Stimulated activated CD4-positive, alpha-beta T cell treated with anti-CD3 and anti-CD28 coated beads, TNF-alpha, amount 100 ng/mL, for 1 hour (primary cell): Measurements from ENCODE around the gene RBM20.
"Not testable (repeated sequence)": the region's sequence is repeated elsewhere in the genome, so short reads cannot be mapped to it uniquely, and the experiment has no call there.

ENCODE experiments used
- DNase-seq, 3 donors: peaks; one replicate each; pipeline ENCODE4 v3.0.0-alpha.2; 2020; ENCODE audit warnings: low read depth in 3 of 3, low spot score in 1 of 3

Gene RBM20

DNA sequence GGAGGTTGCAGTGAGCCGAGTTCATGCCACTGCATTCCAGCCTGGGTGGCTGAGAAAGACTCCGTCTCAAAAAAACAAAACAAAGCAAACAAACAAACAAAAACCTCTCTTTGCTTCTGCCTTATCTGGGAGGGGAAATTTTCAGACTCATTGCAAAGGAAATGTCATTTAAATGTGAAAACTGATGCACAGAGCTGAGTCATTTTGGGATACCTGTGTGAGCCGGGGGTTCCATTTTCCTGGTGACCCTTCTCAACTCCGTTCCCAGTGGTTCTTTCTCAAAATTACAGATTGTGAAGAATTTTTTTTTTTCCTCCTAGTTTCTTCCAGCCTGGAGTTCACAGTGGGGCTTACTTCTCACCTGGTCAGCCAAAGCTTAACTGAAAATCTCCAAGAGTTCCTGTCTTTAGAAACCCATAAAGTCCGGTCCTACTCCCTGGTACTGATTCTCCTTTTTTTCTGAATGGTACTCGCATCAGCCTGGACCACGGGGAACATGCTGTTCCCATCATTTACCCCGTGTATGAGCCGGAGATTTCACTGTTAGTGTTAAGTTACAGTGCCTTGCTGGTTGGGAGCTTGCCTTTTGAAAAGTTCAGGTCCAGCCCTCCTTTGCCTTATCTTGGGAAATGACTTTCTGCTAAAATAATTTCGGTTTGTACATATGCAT, 56.9 kb downstream of the RBM20 start:
- DNase-seq = no peak

DNA sequence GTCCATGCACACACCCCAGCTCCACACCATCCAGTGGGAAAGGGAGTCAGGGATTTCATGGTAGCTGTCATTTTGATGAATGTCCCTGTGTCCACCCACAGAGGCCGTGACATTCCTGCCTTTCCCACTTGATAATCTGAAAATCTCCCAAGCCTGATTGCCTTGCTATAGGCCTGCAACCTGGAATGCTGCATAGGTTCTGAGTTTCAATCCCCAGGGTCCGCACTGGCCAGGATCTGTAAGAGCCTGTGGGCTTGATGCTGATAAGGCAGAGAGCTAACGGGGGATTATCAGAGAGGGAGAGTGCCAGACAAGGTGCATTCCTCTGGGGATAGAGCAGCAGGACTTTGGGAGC, 57.5 kb downstream of the RBM20 start:
- no peak for DNase-seq

DNA sequence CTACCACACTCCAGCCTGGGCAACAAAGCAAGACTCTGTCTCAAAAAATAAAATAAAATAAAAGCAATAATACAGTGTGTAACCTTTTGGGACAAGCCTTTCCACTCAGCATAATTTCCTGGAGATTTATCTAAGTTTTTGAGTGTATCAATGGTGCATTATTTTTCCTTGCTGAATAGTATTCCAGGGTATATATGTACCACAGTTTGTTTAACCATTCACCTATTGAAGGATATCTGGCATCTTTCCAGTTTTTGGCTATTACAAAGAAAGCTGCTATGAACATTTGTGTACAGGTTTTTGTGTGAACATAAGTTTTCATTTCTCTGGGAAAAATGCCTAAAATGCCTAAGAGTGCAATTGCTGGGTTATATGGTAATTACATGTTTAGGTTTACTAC, 59.9 kb downstream of the RBM20 start:
- DNase-seq = no peak

DNA sequence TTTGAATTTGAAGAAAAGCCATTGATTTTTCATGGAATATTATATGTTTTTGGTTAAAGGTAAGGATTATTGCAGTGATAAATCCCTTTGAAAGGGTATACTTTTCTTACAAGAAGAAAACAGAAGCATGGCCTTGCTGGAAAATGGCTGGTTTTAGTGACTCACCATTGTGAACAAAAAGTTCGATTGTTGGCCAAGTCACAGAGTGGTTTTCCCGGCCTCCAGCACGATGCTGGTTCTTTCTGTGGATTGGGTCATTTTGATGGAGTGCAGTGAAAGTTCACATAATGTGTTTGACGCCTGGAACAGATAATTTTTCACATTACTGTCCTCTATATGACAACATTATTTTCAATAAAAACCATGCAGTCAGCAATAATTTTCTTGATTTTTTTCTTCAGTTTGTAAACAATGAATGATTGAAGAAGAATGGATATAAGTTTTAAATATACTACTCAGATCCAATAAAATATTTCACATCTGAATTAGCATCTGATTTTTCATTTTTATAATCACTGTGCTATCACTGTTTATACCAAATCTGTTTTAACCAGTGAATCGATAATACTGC, 60.9 kb downstream of the RBM20 start:
- DNase-seq = no peak

DNA sequence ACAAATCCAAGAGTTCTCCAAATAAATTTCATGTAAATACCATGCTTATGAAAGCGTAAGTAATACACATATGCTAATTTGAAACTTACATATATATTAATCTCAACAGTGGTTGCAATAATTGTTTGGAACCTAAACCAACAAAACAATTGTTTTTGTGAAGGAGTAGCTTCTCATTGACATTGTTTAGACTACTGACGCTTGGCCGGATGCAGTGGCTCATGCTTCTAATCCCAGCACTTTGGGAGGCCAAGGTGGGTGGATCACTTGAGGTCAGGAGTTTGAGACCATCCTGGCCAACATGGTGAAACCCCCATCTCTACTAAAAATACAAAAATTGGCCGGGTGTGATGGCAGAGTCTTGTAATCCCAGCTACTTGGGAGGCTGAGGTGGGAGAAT, 61.5 kb downstream of the RBM20 start:
- DNase-seq = not testable (repeated sequence)

DNA sequence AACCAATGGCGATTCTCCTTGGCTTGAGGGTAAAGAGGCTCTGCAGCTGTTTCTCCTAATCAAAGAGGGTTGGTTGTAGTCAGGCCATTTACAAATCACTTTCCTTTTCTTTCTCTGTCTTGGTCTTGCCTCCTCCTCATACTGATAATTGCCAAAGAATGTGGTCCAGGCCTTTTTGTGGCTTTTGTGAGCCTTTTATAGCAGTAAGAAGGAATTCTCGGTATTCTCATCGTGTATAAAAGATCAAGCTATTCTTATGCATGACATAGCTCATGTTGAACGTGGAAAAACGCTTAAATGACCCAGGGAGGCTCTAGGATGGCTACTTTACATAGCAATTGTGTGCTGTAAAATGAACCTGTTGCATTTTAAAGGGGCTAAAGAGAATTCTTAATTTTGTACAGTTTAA, 62.6 kb downstream of the RBM20 start:
- no peak for DNase-seq

DNA sequence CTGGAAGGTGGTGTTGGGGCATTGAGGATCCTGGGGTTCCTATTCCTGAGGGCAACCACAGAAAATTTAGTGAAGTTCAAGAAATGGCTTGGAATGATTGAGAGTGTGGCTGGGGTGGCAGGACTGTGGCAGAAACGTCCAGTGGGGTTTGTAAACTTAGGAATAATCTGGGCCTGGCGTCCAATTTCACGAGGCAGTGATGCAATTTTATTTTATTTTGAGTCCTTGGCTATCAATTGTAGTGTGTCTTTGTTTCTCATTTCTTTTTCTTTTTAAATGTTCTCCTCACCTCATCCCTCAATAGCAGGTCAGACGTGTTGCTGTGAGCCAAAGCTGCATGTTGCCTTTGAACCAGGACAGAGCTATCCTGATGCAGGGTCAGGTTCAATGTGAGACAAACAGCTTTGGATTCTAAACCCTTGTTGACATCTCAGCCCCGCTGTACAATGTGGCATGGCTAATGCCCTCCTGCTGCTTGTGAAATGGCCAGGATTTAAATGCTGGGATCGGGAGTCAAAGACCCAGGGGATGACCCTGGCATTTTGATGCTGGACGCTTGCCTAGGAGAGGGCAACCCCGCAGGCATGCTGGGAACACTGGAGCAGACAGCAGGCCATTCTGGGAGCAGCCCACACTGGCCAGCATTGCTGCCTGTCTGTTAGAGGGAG, 64.8 kb downstream of the RBM20 start:
- no peak for DNase-seq

DNA sequence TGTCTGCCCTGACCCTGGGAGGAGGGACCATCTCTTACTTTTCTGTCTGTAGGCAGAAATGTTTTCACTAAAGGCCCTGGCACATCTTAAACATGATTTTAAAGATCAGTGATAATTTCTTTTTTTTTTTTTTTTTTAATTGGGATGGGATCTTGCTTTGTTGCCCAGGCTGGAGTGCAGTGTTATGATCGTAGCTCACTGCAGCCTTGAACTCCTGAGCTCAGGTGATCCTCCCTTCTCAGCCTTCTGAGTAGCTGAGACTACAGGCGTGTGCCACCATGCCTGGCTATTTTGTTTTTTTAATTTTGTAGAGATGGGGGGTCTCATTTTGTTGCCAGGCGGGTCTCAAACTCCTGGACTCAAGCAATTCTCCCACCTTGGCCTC, 65.3 kb downstream of the RBM20 start:
- DNase-seq = no peak

DNA sequence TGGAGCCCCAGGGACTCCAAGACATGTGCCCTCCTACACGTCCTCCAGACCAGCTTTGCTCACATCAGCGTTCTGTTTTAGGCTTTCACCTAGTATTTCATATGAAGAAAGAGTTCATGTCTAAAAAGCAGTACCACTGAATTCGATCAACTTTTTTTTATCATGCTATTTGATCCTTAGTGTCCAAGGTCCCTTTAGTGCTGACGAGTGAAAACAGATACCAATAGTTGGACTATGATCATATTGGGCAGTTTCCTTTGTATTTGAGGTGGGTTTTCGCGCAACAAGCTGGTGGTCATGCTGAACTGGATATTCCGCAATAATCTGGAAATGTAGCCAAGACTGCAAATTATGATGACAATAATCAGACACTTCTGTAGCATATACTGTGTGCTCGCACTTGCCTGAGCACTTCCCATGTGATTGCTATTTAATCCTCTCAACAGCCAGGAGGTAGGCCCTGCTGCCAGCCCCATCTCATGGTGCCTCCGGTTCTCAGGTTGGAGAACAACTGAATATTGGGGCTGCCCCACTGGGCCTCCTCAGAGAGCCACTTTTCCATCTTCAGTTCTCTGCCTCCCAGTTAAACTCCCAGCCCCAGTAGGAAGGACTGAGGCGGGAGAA, 65.9 kb downstream of the RBM20 start:
- DNase-seq = no peak

DNA sequence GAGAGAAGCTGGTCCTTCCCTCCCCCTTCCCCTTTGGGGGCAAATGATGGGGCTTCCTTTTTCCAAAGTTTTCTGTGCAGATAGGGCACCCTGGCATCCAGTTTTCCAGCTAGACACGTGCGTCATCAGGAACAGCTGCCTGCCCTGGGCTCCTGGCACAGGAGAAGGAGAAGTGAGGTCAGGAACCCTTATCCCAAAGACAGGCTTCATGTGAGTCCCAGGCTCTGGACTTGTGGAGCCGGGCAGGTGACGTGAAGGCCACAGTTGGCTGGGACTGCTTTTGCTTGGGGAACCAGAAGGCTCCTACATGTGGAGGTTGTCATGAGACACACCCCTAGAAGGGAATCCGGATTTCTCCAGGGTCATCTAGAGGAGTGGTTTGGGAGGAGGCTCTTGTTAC, 66.5 kb downstream of the RBM20 start:
- DNase-seq = no peak

DNA sequence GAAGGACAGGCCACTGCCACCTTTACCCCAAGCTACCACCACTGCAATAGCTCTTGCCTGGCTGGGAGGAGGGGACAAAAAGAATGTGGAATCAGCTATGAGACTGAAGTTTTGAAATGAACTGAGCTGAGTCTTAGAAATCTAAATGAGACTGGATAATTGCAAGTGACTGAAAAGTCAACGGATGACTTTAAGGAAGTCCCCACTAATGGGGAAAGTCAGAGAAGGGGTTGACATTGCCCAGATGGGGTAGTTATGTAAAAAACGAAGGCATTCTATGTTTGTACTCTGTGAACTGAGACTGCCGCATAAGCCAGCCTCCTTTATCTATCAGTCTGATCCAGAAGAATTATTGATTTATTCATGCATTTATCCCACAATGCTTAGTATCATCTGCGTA, 67.2 kb downstream of the RBM20 start:
- no peak for DNase-seq

DNA sequence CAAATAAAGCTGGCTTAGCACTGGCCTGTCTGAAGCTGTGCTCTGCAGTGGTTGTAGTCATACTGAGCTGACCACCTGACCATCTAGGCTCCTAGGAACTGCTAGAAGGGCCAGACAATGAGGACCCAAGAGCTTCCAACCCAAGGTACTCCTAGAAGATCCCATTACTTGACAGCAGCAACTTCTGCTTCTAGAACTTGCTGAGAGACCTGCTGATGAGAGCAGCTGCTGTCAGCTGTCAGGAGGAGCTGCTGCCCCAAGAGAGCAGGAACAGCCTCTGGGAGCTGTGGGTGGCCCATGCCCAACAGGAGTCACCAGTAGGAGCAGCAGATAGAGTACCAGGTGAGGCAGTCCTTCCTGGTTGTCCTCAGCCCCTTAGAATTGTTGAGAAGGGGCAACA, 70.2 kb downstream of the RBM20 start:
- no peak for DNase-seq

DNA sequence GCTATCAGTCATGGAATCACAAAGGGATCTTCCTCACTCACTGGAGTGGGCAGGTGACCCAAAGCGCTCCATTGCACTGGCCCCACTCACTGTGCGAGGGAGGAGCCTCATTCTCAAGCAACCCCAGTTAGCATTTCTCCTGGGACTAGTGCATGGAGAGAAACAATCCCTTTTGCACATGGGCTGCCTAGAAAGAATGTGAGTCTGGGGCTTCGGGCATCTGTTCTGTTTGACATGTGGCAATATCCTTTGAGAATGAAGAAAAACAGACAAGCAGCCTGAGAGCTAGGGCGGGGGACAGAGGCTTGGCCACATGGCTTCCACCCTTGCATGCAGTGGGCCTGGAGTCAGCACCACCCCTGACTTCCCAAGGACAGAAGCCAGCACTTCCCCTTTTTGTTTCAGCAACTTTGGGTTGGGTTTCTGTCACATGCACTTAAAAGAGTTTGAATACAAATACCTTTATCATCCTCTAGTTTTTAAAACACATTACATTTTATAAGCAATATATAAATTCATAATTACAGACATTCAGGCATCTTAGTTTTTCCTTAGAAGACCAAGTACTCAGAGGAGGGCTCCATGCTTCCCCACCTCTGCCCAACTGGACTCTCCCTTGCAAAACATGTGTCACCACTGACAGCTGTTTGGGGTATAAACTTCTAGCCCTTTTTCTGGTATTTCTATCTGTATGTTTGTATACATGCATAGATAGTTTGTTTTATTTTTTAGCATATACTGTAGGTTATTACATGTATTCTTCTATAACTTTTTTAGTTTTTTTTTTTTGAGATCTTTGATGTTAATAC, 73.8 kb downstream of the RBM20 start:
- DNase-seq = no peak

DNA sequence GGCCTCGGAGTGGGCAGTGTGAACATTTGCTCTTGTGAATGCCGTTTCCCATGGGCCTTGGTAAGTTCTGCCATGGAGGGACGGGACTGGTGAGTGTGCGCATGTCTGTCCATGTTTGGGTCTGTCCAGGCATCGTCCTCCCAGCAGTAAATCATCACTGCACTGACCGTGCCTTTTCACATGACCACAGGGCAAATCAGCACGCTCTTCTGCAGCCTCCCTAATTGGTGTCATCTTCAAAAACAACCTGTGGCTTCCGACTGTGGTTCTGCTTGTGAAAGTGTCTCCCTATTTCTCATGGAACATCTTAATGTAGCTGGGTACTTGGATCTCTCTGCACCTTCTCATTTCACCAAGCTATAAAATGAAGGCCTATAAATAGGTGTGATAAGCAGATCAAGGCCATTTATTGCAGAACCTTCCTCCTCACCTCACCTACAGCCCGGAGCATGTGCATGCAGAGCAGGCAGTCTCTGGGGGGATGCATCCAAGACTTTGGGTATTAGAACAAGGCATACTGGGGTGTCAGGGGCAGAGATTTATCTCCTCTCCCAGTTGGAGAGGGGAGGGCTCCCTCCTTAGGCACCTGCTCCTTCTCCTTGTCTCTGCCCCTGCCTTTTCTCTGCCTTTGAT, 77.4 kb downstream of the RBM20 start:
- DNase-seq = no peak

DNA sequence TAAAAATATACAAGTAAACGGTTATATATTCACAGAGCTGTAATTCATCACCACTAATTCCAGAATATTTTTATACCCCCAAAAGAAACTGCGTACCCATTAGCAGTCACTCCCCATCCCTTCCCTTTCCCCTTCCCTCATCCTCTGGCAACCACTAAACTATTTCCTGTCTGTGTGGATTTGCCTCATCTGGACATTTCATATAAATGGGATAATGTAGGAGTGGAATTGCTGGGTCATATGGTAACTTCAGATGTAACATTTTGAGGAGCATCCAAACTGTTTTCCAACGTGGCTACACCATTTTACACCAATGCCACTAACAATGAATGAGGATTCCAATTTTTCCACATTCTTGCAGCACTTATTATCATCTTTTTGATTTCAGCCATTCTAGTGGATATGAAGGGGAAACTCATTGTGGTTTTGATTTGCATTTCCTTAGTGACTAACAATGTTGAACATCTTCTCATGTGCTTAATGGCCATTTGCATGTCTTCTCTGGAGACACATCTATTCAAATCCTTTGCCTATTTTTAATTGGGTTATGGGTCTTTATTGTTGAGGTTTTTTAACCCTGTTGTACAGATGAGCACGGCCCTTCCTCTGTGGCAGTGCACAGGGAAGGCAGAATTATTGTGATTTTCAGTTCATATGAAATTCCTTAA, 79.2 kb downstream of the RBM20 start:
- DNase-seq = no peak

DNA sequence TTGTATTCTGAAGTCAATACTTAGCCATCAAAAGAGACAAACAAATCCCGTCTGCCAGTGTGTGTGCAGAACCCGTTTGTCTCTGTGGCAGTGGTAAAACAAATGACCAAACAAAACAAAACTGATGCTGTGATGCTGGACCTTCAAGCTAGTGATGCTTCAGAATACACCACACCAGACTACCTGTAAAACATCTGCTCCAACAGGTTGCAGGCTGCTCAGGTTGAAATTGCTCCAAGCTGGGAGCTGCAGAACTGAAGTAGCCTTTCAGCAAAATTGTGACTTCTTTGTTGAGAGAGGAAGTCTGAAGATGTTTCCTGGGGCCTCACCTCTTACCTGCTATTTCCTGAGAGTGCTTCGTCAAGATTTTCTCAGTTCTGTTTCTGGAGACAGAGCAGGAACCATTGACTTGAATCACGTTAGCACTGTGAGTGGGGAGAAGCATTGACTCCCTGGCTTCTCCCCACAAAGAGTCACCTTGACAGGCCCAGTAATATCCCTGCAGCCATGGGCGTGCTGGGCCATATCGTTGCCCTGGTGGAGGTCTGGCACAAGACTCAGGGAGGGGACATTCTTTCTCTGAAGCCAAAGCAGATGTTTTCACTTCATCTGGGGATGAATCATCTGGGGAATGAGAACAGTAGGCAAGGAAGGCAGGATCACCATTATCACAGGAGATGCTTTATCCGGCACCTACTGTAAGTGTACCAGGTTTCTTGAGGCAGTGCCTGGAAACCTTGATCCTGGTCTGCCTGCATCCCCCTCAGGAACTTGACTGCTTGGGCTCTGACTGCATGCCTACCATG, 80.2 kb downstream of the RBM20 start:
- DNase-seq = no peak

DNA sequence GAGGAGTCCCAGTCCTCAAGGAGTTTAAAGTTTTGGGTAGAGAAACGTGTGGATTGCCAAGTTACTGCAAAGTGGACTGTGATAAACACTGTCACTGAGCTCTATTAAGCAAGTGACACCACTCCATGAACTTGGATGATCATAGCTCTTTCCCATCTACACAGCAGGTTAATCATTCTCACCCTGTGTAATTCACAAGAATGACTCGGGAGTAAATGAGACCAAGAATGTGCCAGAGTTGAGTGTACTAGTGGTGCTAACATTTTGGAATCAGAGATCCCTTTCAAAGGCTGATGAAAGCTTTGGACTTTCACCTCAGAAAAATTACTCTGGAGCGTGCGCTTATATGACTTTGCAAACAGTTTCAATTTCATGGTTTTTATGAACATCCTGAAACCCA, 80.8 kb downstream of the RBM20 start:
- no peak for DNase-seq

DNA sequence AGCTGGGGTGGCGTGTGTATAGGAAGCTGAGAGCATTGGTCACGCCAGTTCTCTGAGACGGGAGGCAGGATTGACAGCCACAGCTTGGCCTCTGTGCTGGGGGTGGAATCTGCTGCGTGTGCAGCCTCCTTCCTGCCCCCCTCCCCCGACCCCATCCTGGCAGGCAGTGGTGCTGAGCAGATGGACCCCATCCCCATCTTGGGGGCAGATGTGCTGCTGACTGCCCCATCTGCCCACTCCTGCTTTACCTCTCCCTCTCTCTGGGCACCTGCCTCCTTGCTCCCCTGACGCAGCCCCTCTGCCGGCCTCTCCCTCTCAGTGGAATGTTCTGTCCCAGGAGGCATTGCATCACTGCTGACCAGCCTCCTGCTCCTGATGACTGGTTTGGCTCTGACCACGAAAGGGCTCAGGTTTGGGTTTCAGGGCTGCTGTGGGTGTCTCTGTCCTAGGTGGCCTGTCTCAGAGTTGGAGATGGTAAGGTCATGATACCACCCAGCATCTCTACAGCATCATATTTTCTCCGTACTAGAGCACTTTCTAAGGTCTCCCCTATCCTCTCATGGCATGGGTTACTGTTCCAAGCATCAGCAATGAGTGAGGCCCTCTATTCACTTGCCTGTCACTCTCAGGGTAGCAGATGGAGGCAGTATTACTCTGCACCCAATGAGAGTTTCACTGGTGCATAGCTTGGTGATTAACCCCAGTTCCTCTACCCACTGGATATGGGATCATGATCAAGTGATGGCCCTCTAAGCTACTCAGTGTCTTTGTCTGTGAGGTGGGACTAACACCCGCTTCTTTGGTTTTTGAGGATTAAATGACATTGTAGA, 81.9 kb downstream of the RBM20 start:
- DNase-seq = no peak

DNA sequence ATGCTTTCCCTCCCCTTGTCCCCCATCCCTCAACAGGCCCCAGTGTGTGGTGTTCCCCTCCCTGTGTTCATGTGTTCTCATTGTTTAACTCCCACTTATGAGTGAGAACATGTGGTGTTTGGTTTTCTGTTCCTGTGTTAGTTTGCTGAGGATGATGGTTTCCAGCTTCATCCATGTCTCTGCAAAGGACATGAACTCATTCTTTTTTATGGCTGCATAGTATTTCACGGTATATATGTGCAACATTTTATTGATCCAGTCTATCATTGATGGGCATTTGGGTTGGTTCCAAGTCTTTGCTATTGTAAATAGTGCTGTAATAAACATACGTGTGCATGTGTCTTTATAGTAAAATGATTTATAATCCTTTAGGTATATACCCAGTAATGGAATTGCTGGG, 83.6 kb downstream of the RBM20 start:
- DNase-seq = not testable (repeated sequence)
